Activated naive CD4-positive, alpha-beta T cell treated with anti-CD3 and anti-CD28 coated beads, Interleukin-2, amount 50 U/mL, for 72 hours (primary cell): ENCODE data around the gene BANP. TPM values are rescaled to one million over a fixed set of nuclear protein-coding genes. Genes with fewer than 3 reads are reported as not detected.
"Not testable (repeated sequence)": the region's sequence is repeated elsewhere in the genome, so short reads cannot be mapped to it uniquely, and the experiment has no call there.

ENCODE experiments used
- ATAC-seq, 2 donors: fragments of 150-1000 bp; cut with Tn5 transposase; 2 replicates each; pipeline ENCODE4 v1.10.0; 2021; ENCODE audit warnings: mild to moderate bottlenecking in 2 of 2, moderate library complexity in 2 of 2
- DNase-seq, 2 donors: peaks; one replicate each; pipeline ENCODE4 v3.0.0; 2021 to 2022; ENCODE audit warnings: low spot score in 2 of 2
- H3K27ac Mint-ChIP-seq, 2 donors: one replicate each; pipeline ENCODE4 v1.8.0; 2022; ENCODE audit warnings: mild to moderate bottlenecking in 2 of 2, mixed read lengths in 2 of 2
- H3K36me3 Mint-ChIP-seq, 2 donors: one replicate each; pipeline ENCODE4 v1.8.0; 2022; ENCODE audit warnings: mixed read lengths in 2 of 2
- H3K9me3 Mint-ChIP-seq, 2 donors: one replicate each; pipeline ENCODE4 v1.8.0; 2022; ENCODE audit warnings: mixed read lengths in 2 of 2
- total RNA-seq, 2 donors: library from RNA; stranded (reverse); gene quantifications; one replicate each; pipeline ENCODE4 v1.2.3, GENCODE V29; 2022

BANP gene
- total RNA-seq, 2 donors from 2014 or later, result 44.6 to 46.8 TPM

DNA sequence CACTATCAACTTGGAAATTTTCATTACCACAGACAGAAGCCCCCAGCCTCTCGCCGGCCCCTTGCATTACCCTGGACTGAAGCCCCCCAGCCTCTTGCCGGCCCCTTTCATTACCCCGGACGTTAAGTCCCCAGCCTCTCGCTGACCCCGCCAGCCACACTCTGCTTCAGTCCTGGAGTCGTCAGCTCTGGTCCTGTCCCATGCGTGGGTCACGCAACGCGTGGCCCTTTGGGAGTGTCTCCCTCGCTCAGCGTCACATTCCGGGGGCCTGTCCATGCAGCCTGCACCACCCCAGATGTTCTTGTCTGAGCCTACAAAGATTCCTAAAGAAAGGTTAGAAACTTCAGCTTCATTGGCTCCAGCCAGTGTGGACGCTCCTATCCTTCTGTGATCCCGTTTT is 153.1 kb downstream of the BANP start:
- not testable (repeated sequence) for H3K36me3 Mint-ChIP-seq, H3K9me3 Mint-ChIP-seq, DNase-seq, ATAC-seq, H3K27ac Mint-ChIP-seq

DNA sequence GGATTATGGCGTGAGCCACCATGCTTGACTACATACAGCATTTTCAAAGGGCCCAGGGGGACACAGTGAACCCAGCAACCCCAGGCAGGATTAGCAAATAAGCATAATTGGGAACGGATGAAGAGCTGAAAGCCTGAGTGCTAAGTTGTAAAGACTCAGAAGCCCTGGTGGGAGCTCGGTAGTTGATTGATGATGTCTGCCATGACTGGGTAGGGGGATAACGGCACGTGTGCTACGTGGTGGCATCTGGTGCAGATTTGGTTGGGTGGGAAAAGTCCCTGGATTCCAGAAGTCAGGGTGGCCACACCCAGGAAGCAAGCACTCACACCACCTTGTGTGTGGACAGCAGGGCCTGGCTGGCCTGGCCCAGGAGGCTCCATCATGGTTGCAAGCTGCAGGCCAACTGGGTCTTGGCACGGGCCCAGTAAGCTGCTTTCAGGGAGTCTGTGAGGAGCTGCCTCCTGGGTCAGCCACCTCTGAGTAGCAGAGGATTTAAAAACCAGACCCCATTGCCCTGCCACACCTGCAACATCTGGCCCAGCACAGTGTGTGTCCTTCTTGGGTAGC is 154.4 kb downstream of the BANP start:
- not testable (repeated sequence) for H3K9me3 Mint-ChIP-seq, H3K36me3 Mint-ChIP-seq, DNase-seq, H3K27ac Mint-ChIP-seq, ATAC-seq

DNA sequence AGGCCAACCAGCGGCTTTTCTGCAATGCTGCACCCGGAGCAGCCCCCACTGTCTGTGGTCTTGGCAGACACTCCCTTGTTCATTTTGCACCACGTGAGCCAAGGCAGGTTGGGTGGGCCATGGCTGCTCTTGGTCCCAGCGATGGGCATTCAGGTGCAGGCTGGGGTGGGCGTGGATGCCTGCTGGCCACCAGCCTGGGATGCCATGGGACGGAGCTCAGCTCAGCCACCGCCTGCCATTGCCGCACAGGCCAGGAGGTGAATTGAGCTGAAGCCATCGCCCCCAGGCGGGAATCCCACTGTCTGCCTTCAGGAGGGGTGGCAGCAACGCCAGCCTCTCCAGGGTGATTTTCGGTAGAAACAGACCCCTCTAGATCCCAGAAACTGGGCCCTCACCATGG is 155.3 kb downstream of the BANP start:
- H3K36me3 Mint-ChIP-seq, result not testable (repeated sequence)

DNA sequence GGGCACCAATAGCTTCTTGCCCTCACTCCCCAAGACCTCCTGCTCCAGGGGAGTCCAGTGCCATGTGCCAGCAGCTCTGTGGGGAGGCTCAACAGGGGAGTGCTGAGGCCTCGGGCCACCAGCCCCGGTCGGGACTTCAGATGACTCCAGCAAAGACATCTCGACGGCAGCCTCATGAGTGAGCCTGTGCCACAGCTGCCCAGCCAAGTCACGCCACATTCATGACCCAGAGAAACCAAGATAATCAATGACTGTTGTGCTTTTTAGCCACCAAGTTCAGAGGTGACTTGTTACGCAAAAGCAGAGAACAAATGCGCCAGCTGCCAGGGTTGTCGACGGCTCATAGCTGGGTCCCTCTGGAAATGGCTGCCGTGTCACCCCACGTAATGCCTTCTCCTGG is 157.5 kb downstream of the BANP start:
- no peaks in the 10 kb centered on the region for H3K36me3 Mint-ChIP-seq

More for the DNA sequence above, 155.3 kb downstream of the BANP start:
- H3K9me3 Mint-ChIP-seq, DNase-seq, H3K27ac Mint-ChIP-seq, ATAC-seq: not testable (repeated sequence)

DNA sequence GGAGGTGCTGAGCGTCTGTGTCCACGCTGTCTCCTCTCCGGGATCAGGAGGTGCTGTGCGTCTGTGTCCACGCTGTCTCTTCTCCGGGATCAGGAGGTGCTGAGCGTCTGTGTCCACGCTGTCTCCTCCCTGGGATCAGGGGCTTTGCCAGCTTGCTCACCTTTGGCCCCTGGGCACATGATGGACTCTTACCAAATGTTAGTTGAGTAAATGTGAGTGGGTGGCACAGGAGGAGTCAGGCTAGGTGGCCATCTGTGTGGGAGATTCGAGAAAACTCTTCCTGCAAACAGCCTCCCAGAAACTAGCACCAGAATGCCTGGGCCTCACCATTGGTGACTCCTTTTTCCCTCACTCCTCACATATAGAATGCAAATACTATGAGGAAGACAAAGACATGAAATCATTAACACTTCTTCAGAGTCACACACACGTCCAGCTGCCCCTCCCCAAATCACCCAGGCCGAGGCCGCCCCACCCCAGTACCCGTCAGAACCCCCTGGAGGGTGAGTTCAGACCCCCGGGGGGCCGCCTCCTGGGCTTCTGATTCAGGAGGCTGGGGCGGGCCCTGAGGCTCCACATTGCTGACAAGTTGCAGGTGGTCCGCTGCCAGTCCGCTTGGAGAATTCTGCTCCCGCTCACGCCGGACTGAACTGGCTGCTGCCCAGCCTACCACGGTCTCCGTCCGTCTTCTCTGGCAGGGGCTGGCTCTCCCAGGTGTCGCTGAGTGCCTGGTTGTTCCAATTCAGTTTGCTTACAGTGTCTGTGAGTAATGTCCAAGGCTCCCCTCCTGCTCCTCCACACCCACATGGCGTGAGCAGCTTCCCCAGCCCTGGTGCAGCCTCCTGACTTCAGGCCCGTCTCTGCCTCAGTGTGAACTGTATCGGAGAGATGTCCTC is 158.7 kb downstream of the BANP start:
- not testable (repeated sequence) for ATAC-seq, DNase-seq, H3K9me3 Mint-ChIP-seq, H3K27ac Mint-ChIP-seq, H3K36me3 Mint-ChIP-seq

More for the DNA sequence above, 157.5 kb downstream of the BANP start:
- Mint-ChIP-seq H3K27ac (no peak overlapping the region), H3K9me3 (no peaks in the 10 kb centered on the region)
- ATAC-seq (no peak), DNase-seq (no peak)

DNA sequence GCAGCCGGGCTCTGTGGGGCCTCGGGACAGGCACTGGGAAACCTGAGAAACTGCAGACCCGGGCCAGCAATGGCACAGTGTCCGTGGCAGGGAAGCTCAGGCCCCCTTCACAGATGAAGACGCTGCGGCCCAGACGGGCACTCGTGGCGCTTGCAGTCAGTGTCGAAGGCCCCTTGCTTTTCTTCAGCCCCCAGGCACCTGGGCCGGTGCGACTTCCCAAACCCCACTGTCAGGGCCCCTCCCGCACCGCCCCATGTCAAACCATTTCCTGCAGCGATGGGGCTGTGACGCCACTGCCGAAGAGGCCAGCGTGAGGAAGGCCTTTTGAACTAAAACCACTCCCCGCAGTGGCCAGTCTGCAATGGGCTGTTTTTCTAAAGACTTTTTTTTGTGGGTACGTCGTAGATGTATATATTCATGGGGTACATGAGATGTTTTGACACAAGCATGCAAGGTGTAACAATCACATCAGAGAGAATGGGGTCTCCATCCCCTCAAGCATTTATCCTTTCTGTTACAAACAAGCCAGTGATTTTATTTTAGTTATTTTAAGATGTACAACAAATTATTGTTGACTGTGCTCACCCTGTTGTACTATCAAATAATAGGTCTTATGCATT is 159.8 kb downstream of the BANP start:
- H3K27ac Mint-ChIP-seq, DNase-seq, H3K36me3 Mint-ChIP-seq, H3K9me3 Mint-ChIP-seq: not testable (repeated sequence)
- peak in 1 of 2 donors; percentile 41 for ATAC-seq

DNA sequence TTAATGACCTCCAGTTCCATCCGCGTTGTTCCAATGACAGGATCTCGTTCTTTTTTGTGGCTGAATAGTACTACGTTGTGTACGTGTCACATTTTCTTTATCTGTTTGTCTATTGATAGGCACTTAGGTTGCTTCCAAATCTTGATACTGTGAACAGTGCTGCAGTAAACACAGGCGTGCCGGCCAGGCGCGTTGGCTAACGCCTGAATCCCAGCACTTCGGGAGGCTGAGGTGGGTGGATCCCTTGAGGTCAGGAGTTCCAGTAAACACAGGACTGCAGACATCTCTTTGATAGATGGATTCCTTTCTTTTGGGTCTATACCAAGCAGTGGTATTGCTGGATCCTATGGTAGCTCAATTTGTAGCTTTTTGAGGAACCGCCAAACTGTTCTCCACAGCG is 160.7 kb downstream of the BANP start:
- ATAC-seq, H3K9me3 Mint-ChIP-seq, DNase-seq, H3K27ac Mint-ChIP-seq, H3K36me3 Mint-ChIP-seq: not testable (repeated sequence)

DNA sequence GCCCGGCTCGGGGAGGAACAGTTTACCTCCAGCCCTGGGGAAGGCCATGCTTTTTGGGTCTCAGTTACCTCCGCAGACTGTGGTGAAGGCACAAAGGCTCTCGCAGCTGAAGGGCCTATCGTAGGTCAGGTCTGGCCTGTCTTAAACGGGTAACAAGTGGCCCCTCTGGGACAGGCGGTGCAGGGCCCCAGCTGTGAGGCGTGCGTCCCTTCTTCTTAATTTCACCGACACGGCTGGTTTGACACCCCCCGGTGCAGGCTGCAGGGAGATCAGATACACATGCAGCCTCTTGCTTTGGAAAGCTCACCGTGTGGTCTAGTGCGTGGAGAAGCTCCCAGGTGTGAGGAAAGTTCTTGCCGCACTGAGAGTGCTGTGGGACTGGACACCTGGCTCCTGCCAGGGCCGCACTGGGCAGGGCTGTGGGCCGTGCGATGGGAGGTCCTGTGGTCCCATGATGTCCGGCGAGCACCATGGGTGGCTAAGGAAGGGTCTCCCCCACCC is 162.4 kb downstream of the BANP start:
- no peak for DNase-seq
- no peak overlapping the region for H3K27ac Mint-ChIP-seq
- ATAC-seq, result no peak
- H3K36me3 Mint-ChIP-seq, result no peaks in the 10 kb centered on the region
- H3K9me3 Mint-ChIP-seq, result no peaks in the 10 kb centered on the region

DNA sequence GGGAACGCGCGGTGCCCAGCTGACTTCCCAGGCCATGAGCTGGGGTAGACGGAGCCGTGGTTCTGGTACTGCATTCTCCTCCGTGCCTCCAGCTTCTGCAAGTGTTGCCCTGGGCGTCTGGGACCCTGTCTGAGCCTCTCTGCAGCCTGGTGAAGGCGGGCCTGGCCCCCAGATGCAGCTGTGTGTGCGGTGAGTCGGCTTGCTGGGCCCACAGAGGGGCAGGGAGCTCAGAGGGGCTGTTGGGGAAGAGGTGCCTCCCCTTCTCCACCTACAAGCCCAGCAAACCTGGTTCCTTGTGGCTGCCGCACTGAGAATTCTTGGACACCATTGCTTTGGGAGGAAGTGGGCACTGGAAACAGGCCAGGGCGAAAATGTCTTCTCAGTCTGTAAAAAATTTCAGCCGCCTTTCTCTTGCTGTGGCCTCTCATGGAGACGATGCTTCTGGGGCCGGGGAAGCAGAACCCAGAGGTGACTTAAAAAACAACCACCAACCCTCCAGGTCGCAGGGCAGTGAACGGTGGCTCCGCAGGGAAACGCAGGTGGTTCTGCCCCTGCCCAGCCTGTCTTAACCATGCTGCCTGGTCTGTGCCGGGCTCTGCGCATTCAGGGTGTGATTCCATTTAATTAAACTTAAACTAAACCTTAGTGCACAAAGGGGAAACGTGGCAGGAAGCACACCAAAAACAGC is 163.5 kb downstream of the BANP start:
- not testable (repeated sequence) for H3K36me3 Mint-ChIP-seq, H3K27ac Mint-ChIP-seq, DNase-seq, H3K9me3 Mint-ChIP-seq, ATAC-seq

DNA sequence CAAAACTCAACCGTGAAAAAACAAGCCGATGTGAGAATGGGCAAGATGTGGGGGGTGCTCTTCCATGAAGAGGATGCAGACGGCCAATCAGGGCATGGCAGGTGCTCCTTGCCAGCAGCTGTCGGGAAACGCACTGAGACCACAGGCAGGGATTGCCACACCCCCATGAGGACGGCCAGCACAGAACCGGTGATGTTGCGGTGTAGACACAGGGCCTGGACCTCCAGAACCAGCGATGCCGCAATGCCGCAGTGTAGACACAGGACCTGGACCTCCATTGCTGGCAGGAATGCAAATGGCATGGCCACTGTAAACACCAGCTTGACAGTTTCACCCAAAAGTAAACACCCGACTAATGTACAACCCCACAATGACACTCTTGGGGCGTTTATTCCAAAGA is 164.9 kb downstream of the BANP start:
- Mint-ChIP-seq H3K9me3 (no peaks in the 10 kb centered on the region), H3K27ac (no peak overlapping the region), H3K36me3 (no peaks in the 10 kb centered on the region)
- no peak for ATAC-seq
- no peak for DNase-seq

DNA sequence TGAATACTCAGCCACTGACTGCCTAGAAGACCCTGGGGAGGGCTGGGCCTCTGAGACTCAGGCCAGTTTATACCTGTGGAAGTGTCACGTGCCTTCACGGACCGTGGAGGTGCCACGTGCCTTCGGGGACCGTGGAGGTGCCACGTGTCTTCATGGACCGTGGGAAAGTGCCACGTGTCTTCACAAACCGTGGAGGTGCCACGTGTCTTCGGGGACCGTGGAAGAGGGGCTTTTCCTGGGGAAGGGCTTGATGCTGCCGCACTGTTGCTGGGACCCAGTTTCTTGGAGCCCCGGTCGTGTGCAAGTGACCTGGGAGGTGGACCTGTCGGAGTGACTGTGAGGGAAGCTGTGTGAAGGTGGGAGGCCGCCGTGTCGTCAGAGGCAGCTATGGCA is 166.2 kb downstream of the BANP start:
- Mint-ChIP-seq H3K36me3 (no peaks in the 10 kb centered on the region), H3K9me3 (peaks cover 0 to 6% of the 10 kb centered on the region in 2 donors), H3K27ac (no peak overlapping the region)
- DNase-seq (no peak), ATAC-seq (no peak)

DNA sequence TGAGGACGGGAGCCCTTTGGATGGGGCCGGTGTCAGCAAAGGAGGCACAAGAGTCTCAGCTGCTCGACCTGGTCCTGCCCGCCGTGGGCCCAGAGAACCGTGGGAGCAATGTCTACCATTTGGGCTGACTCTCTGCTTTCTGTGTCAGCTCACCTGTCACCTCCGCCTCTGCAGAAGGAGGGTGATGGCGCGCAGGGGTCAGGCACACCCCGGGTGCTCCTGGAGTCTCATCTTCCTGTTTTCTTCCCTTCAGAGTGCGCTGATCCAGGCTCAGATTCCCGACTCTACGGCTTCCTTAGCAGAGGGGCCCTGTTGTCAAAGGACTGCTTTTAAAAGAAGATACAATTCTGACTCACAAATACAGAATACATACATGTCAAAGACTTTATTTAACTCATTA is 167.1 kb downstream of the BANP start:
- Mint-ChIP-seq H3K27ac (no peak overlapping the region), H3K9me3 (peaks cover 0 to 7% of the 10 kb centered on the region in 2 donors), H3K36me3 (no peaks in the 10 kb centered on the region)
- DNase-seq, result no peak
- ATAC-seq, result no peak

DNA sequence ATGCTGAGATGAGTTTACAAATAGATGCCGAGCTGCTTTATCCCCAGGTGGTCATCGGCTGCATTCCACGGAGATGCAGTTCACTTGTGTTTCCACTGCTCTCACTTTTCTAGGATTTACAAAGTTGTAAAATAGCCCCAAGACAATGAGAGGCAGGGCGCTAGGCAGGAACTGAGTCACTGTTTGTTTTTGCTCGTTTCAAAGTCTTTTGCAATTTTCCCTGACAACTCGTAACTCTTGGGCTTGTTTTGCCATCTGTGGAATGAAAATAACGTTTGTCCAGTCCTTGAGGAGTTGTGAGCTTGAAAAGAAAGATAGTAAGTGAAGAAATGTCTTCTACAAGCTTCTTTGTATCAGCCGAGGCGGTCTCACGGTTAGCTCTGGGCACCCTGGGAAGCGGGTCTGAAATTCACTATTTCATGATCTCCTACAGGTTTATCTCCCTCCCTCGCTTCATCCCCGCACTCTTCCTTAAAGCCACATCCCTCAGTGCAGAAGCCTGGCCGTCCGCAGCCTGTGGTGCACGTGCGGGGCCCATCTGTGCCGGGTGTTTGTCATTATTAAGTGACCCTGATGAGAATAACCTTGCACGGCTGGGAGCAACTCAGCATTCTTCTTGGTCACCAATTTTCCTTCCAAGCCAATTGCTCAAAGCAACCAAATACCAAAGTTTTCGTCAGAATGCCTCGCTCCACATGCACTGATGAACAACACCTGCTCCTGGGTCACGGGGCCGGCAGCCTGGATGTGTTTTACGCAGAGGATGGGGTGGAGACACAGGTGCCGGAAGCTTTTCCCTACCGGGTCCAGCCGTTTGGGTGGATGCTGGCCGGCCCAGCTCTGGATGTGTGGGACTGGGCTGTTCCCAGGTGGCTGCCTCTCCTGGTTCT is 167.9 kb downstream of the BANP start:
- ATAC-seq, H3K9me3 Mint-ChIP-seq, DNase-seq, H3K27ac Mint-ChIP-seq, H3K36me3 Mint-ChIP-seq: not testable (repeated sequence)

DNA sequence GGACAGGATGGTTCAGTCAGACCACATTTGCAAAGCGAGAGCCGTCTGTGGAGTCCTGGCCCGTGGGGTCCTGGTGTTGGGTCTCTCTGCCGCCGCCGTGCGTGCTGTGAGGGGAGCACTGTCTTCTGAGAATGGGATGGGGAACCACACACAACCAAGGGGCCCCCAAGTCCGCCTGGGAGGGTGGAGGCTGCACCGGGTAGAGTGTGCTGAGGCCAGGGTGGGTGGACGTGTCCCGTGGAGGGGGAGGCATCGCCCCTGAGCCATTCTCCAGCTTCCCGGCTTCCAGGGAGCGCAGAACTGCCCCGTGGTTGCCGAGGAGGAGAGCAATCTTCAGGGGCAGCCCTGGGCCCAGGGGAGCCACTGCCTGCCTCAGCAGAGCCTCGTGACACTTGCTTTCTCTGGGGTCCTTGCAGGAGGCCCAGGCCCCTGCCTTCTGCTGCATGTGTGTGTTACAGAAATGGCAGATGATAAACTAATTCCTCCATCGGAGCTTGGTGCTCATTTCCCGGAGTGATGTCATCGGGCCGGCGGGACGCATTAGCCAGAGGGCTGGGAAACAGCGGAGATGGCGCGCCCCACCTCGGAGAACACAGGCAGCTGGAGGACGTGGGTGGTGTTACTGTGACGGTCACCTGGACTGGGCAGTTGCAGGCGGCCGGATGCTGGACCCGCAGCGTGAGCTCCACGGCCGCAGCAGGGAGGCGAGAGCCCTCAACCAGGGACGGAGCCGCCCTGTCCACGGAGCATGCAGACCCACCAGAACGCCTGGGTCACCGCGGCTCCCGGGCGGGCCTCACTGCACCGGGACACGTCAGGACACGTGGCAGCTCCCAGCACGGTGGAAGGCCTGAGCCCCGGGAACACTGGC is 168.9 kb downstream of the BANP start:
- H3K9me3 Mint-ChIP-seq, H3K36me3 Mint-ChIP-seq, DNase-seq, H3K27ac Mint-ChIP-seq, ATAC-seq: not testable (repeated sequence)

DNA sequence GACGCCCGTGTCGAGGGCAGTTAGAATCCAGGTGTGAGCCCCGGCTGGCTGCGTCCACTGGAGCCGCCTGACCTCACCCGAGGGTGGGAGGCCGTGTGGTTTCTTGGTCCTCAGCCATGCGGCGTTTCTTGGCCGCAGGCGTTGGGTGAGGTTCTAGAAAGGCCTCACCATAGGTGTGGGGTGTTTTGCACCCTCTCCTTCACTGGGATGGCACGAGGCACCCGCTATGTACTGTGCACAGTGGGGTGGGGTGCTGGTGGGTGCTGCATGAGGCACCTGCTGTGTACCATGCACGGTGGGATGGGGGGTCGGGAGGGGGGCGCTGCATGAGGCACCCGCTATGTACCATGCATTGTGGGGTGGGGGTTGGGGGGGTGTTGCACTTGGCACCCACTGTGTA is 169.6 kb downstream of the BANP start:
- H3K9me3 Mint-ChIP-seq, result peaks cover 0 to 7% of the 10 kb centered on the region in 2 donors

More for the DNA sequence above, 169.6 kb downstream of the BANP start:
- no peak for ATAC-seq
- no peak for DNase-seq
- Mint-ChIP-seq H3K36me3 (no peaks in the 10 kb centered on the region), H3K27ac (no peak overlapping the region)
